Transverse colon (tissue), 4 donors: ENCODE results near the gene BANP.

Experiments used
- CTCF ChIP-seq, 5 experiments: fragments of 200-600 bp in 3 of 5; fragments of 450-650 bp in 2 of 5; sonication (generic) in 3 of 5; IDR thresholded peaks; 1 replicate in 2 of 5; 2 replicates in 3 of 5; pipeline ENCODE4 v1.5.1; 2016 to 2017; ENCODE audit warnings: antibody characterized with exemption in 5 of 5, inconsistent platforms in 3 of 5, mild to moderate bottlenecking in 2 of 5, moderate library complexity in 1 of 5
- POLR2A ChIP-seq: fragments of 450-650 bp; IDR thresholded peaks from one replicate; pipeline ENCODE4 v1.6.1; 2016; ENCODE audit warnings: antibody characterized with exemption, mild to moderate bottlenecking, moderate library complexity
- POLR2AphosphoS5 ChIP-seq, 3 donors: sonication (generic); formaldehyde crosslinking; IDR thresholded peaks; one replicate each; pipeline ENCODE4 v1.6.1; 2016; ENCODE audit warnings: antibody characterized with exemption in 3 of 3

- TF ChIP-seq POLR2A (no peak), CTCF (IDR thresholded peaks at IDR 0.05) (no peak), POLR2AphosphoS5 (IDR thresholded peaks at IDR 0.05) (no peak)
Measured at GRCh38 chr16:87924811-87925670, 26.2 kb upstream of the BANP start.
